ENCODE data around the gene GPR132.

DNA sequence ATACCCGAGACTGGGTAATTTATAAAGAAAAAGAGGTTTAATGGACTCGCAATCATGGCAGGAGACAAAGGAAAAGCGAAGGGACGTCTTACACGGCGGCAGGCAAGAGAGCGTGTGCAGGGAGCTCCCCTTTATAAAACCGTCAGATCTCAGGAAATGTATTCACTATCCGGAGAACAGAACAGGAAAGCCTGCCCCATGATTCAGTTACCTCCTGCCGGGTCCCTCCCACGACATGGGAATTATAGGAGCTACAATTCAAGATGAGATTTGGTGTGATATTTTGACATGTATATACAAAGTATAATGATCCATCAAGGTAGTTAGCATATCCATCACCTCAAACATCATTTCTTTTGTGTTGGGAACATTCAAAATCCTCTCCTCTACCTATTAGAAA lies 42.1 kb downstream of the GPR132 start:
- TF ChIP-seq LEF1 (IDR thresholded peaks at IDR 0.05; ENCODE audit: borderline replicate concordance) (no peak), L3MBTL2 (conservative IDR thresholded peaks at IDR 0.05) (no peak), ARNT (IDR thresholded peaks at IDR 0.05) (no peak)
